HG03432 (cell line): Measurements from ENCODE around the gene RAPGEF1.
"Not testable (repeated sequence)": the region's sequence is repeated elsewhere in the genome, so short reads cannot be mapped to it uniquely, and the experiment has no call there.

Experiments used
- ATAC-seq: cut with Tn5 transposase; IDR thresholded peaks from one replicate; pipeline ENCODE4 v1.9.1; 2021; ENCODE audit warnings: mild to moderate bottlenecking, moderate library complexity; ENCODE audit not compliant: unreplicated experiment

Gene RAPGEF1

DNA sequence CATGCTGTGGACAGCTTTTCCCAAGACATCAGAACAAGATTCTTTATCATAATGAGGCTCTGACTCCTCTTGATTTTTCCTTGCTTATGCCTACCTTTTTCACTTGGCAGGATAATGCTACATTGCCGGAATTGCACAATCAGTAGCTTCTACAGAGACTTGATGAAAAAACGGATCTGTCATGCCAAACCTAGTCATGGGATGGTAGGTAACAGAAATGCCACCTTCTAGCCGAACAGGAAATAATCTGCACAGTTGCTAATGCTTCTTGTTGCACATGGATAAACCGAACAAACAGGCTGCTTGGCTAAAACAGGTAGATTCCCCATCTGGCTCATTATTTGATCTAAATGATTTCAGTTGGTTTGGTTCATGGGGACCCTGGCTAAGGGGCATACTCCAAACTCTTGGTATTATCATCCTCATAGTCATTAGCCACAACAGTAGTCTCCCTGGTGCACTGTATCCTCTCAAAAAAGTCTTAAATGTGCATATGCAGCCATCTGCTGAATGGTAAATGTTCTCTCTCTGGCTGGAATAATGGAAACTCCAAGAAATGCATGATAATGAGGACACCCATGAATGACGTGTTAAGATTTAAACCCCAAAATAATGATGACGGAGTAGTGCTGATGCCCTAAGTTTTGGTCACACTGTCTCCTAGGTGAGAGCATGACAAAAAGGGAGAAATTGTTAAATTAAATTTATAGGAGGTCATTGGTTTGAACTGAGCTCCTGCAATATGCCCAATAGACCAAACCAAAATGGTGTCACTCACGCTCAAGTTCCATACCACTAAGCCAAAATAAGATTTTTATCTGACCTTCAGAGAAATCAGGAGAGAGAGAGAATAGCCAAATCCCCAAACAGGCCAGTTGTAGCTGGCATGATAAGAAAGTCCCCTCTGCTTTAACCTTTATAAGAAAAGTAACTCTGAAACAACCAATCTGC is 47.0 kb downstream of the RAPGEF1 start:
- ATAC-seq: no peak

DNA sequence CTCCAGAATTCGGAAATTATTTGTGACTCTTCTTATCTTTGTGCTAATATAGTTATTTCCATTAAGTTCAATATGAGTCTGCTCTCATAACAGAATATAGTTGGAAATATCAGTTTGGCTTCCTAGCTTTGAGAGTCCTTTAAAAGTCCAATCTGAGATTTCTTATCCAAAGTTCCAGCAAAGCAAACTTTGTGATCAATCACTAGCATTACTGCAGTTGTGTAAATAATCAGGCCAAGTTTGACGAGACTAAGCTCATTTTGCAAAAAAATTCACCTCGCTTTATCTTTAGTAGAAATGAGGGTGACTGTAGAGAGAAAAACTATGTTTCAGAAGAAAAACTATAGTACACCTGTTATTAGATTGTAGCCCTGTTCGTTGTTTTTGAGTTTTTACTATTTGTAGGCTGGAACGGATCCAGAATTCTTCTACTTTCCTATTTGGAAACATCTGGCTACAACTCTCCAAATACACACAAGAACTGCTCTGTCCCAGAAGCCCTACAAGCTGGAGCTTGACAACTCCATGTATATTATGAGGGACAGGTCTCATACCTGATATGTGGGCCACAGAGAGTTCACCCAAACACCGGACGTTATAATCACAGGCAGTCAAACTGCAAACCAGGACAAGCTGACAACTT is 47.8 kb downstream of the RAPGEF1 start:
- ATAC-seq: no peak

GRCh38 chr9:131690941-131691573 is 48.8 kb downstream of the RAPGEF1 start:
- ATAC-seq: no peak

DNA sequence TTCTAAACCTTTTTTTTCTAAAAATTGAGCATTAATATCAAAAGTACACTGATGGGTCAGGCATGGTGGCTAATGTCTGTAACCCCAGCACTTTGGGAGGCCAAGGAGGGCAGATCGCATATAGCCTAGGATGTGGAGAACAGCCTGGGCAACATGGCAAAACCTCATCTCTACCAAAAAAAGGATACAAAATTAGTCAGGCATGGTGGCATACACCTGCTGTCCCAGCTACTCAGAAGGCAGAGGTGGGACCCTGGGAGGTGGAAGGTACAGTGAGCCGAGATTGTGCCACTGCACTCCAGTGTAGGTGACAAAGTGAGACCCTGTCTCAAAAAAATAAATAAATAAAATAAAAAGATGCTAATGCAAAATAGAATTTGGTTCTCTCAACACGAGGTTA is 49.4 kb downstream of the RAPGEF1 start:
- no peak for ATAC-seq

DNA sequence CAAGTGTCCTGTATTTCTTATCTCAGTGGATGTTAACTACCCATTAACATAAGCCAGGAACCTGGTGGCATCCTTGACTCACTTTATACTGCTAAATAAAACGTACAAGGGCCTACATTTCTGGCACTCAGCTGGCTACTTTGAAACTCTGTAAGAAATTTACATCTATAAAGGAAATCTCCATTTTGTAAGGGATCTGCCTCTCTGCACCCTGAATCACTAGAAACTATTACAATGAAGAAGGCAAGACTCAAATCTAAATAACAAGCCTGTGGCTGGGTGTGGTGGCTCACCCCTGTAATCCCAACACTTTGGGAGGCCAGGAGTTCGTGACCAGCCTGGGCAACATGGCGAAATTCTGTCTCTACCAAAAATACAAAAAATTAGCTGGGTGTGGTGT is 51.5 kb downstream of the RAPGEF1 start:
- no peak for ATAC-seq

GRCh38 chr9:131685753-131686706 is 53.8 kb downstream of the RAPGEF1 start:
- no peak for ATAC-seq

DNA sequence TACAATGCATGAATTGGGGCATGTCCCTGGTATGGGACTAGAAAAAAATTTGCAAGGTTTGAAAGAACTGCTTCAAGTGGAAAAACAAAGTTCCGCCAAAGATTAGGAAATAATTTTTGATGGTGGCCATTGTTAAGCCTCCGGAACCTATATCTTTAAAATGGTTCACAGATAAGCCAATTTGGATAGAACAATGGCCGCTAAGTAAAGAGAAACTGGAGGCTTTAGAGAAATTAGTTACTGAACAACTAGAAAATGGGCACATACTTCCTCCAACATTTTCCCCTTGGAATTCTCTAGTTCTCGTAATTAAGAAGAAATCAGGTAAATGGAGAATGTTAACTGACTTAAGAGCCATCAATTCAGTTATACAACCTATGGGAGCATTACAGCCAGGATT is 56.8 kb downstream of the RAPGEF1 start:
- not testable (repeated sequence) for ATAC-seq

- no peak for ATAC-seq
These were observed 57.6 kb downstream of the RAPGEF1 start for GRCh38 chr9:131682261-131682660.

- ATAC-seq: not testable (repeated sequence)
These were observed 58.0 kb downstream of the RAPGEF1 start for GRCh38 chr9:131681826-131682225.

GRCh38 chr9:131681108-131681507 is 58.8 kb downstream of the RAPGEF1 start:
- ATAC-seq: not testable (repeated sequence)

GRCh38 chr9:131679261-131680020 is 60.4 kb downstream of the RAPGEF1 start:
- ATAC-seq: no peak

GRCh38 chr9:131678499-131679111 is 61.3 kb downstream of the RAPGEF1 start:
- ATAC-seq: peak; percentile 86

- ATAC-seq: peak; percentile 36
These were observed 62.3 kb downstream of the RAPGEF1 start for GRCh38 chr9:131677444-131678180.

GRCh38 chr9:131677049-131677443 is 62.8 kb downstream of the RAPGEF1 start:
- ATAC-seq: no peak

DNA sequence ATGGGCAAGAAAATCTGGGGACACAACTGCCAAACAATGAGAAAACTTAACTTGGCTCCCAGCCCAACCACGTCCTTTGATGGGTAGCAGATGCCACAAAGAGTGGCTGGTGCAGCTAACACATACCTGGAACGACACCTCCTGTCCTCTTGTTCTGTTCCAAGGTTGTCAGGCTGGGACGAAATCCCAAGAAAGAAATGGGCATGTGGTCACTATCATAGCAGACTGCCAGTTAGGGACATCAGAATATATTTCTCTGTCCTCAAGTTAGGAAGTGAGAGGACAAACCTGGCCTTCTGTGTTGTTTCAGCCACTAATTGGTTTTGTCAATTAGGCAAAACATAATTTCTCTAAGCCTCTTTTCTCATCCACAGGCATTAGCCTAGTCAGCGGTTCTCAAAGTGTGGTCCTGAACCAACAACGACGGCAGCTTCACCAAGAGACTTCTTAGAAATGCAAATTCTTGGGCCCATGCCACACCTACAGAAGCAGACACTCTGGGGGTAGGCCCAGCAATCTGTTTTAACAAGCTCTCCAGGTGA is 63.4 kb downstream of the RAPGEF1 start:
- ATAC-seq: no peak

DNA sequence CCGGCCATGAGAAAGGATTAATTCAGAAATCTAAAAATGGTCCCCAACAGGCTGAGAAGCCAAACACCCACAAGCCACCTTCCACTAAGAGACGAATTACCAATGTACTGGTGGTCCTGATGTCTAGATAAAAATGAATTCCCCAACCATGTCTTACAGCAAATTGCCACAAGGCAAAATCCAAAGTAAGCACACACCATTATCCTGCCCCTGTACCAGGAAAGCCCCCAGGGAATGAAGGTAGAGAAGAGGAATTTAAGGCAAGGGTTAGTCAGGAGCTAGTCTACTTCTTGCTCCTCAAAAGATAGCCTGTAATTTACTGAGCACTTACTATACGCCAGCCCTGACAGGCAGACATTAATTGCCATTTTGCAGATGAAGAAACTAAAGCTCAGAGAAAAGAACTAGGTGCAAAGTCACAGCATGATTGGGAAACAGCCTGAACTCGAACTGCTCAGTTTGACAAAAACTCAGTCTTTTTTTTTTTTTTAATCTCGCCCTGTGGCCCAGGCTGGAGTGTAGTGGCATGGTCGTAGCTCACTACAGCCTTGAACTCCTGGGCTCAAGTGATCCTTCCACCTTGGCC is 64.3 kb downstream of the RAPGEF1 start:
- ATAC-seq: no peak

DNA sequence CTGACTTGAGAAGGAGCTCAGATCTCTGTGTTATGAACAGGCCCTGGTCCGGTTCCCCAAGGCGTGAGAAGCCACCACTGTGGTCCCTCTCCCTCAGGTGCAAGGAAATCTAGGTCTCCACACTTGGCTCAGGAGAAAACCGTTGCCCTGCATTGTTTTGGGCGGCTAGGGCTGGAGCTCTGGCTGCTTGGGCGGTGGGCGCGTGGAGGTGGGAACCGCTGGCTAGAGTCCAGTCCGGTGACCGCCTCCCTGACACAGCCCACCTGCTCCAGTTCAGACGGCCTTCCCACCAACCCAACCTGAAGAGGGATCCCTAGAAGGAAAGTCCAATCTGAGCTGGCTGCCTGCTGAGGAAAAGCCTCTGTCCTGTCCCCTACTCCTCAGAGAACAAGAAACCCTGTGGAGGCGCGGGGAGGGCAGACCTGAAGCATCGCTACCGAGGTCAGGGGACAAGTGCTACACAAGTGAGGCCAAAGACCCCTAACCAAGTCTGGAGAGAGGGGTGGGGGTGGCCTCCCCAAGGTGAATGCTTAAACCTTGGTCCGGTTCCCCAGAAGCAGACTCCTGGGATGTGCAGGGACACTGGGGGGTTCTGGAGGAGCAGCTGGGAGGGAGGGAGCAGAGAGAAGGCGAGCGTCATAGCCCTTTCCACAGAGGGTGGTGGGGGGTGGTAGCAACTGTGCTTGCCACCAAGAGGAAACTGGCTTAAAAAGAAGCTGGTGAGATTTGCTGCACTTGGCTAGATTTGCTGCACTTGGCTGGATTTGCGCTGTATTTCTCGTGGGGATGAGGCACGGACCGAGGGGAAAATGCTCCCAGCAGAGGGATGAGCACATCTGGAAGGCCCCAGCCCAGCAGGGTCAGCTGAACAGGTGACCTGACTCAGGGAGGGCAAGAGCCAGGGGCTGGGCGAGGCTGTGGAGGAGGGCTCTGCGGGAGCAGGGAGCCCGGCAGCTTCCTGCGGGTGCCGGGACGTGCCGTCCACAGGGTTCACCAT is 65.2 kb downstream of the RAPGEF1 start:
- ATAC-seq: no peak
